Activated B cell treated with CpG ODN at 0.5 μM for 24 hours (primary cell): ENCODE results near the gene TUBA1B. TPM values are rescaled to one million over a fixed set of nuclear protein-coding genes. Genes with fewer than 3 reads are reported as not detected.

Source experiments
- ATAC-seq: fragments of 200-7000 bp; cut with Tn5 transposase; one replicate; pipeline ENCODE4 v1.10.0; 2021; ENCODE audit warnings: low read depth, mild to moderate bottlenecking, moderate library complexity
- CTCF ChIA-PET: fragments of 350-600 bp; sonication (Branson Sonifier 250); formaldehyde crosslinking; loops from one replicate; lab custom pipeline; 2021; ENCODE audit warnings: antibody characterized with exemption; lab: Charles Lee
- POLR2A ChIA-PET: fragments of 350-600 bp; sonication (Branson Sonifier 250); formaldehyde crosslinking; loops from one replicate; lab custom pipeline; 2021; ENCODE audit warnings: antibody characterized with exemption; lab: Charles Lee
- DNase-seq: peaks from one replicate; pipeline ENCODE4 v3.0.0; 2022
- H3K27ac Mint-ChIP-seq: one replicate; pipeline ENCODE4 v1.8.0; 2020; ENCODE audit warnings: mixed read lengths
- H3K27me3 Mint-ChIP-seq: one replicate; pipeline ENCODE4 v1.8.0; 2021; ENCODE audit warnings: mixed read lengths
- H3K36me3 Mint-ChIP-seq: one replicate; pipeline ENCODE4 v1.8.0; 2021; ENCODE audit warnings: low read depth, mixed read lengths
- H3K4me1 Mint-ChIP-seq: one replicate; pipeline ENCODE4 v1.8.0; 2021; ENCODE audit warnings: mixed read lengths
- H3K4me3 Mint-ChIP-seq: one replicate; pipeline ENCODE4 v1.8.0; 2020; ENCODE audit warnings: mild to moderate bottlenecking, mixed read lengths
- H3K9me3 Mint-ChIP-seq: one replicate; pipeline ENCODE4 v1.8.0; 2020; ENCODE audit warnings: mixed read lengths
- CTCF ChIP-seq: fragments of 200-600 bp; IDR thresholded peaks from one replicate; pipeline ENCODE4 v1.8.0; 2022; ENCODE audit warnings: antibody characterized with exemption, mild to moderate bottlenecking
- intact Hi-C: fragments of 100-400 bp; cut with micrococcal nuclease; formaldehyde crosslinking; loops from one replicate; pipeline ENCODE4 v1.15.1; 2024
- total RNA-seq: library from RNA; stranded (reverse); gene quantifications from 2 replicates; pipeline ENCODE4 v1.2.3, GENCODE V29; 2022

Gene TUBA1B
- total RNA-seq, 1 donor from 2014 or later = 916 TPM

DNA sequence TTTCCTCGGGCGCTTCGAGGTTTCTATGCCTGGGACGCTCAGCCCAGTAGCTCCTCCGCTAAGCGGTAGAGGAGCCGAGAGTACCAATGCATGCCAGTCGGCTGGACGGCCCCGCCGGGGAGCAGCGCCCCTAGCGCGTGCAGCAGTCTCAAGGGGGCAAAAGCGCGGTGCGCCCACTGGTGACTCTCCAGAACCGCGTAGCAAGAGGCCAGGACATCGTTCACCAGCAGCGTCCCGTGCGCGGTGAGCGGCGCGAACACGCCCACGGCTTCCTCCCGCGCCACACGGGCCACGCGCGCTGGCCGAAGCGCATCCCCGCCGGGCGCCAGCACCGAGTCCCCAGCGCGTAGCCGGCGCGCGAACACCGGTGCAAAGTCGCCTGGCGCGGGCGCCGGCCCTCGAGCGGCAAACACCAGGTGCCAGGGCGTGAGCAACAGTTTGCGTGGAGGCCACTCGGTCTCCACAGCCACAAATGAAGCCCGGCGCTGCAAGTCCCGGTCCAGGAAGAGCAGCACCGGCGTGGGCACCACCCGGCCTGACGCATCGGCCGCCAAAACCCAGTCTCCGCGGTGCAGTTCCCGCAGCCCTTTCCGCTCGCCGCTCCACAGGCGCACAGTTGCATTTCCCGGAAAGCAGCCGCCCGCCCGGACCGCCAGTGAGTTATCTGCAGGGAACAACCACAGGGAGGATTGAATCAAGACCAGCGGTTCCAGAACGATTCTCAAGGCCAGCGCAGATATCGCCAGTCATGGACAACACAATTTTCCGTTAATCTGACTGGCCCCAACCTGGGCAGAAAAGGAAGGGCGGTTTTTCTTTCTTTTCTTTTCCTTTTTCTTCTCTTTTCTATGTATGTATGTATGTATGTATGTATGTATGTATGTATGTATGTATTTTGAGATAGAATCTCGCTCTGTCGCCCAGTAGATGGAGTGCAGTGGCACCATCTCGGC, 41.1 kb downstream of the TUBA1B start:
- intact Hi-C loops = loop anchor here (2.0 to 5.0 kb wide), 3 partner anchors 99 to 253 kb away; partner anchors contain the start of gene TUBA1A
- Mint-ChIP-seq H3K27ac (no peak overlapping the region), H3K36me3 (no peaks in the 10 kb centered on the region), H3K4me3 (peak overlapping the region; percentile 75), H3K27me3 (peaks cover 54% of the 10 kb centered on the region), H3K4me1 (peaks cover 58% of the 10 kb centered on the region), H3K9me3 (no peaks in the 10 kb centered on the region)
- TF ChIP-seq CTCF = no peak
- ATAC-seq (no peak), DNase-seq (peak; percentile 48)
- ChIA-PET CTCF (interaction anchor here (1.0 to 6.5 kb wide), 7 partner anchors 8 to 145 kb away, joined by 3 to 79 read pairs (median 19); partner anchors contain the start of gene RHEBL1), POLR2A (interaction anchor here (0.5 to 5.0 kb wide), 6 partner anchors 20 to 172 kb away, joined by 4 to 44 read pairs (median 8); partner anchors contain the start of genes LMBR1L, RHEBL1, TUBA1A and TUBA1B)

DNA sequence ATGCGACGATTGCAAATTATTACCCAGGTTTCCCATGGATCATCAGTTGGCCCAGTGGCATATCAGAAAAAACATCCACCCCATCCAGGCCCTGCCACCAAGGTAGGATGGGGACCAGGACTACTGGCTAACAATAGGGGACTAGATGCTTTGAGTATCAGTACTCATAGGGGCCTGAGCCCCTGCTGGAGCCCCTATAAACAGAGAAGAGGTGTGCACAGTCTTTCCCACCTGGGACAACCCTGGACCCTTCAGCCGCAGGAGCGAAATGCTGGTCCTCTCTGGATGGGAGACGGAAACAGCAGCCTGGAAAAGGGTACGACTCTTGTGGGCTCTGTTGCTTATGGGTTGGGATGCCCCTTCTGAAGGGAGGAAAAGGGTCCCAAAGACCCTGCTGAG, 42.3 kb downstream of the TUBA1B start:
- DNase-seq = no peak
- POLR2A ChIA-PET = interaction anchor here (0.6 to 5.0 kb wide), 7 partner anchors 19 to 146 kb away, joined by 3 to 44 read pairs (median 9); partner anchors contain the start of genes LMBR1L, RHEBL1, TUBA1A and TUBA1B
- Mint-ChIP-seq H3K36me3 (no peaks in the 10 kb centered on the region), H3K27me3 (peaks cover 51% of the 10 kb centered on the region), H3K9me3 (no peaks in the 10 kb centered on the region), H3K27ac (no peak overlapping the region), H3K4me3 (no peak overlapping the region), H3K4me1 (peaks cover 47% of the 10 kb centered on the region)
- no peak for TF ChIP-seq CTCF
- intact Hi-C loops = loop anchor here (1.0 to 2.0 kb wide), 7 partner anchors 19 to 254 kb away; partner anchors contain the start of genes LMBR1L and TUBA1A
- no peak for ATAC-seq
- CTCF ChIA-PET = interaction anchor here (0.6 to 4.8 kb wide), 23 partner anchors 9 to 206 kb away, joined by 3 to 53 read pairs (median 7); partner anchors contain the start of genes DDN, LMBR1L, PRPH and RHEBL1

GRCh38 chr12:49088150-49088931, 42.9 kb downstream of the TUBA1B start:
- CTCF ChIA-PET = interaction anchor here (0.6 to 4.8 kb wide), 27 partner anchors 10 to 206 kb away, joined by 3 to 53 read pairs (median 6); partner anchors contain the start of genes DDN, FKBP11, LMBR1L and PRPH
- Mint-ChIP-seq H3K27ac (no peak overlapping the region), H3K36me3 (no peaks in the 10 kb centered on the region), H3K4me3 (peak overlapping the region; percentile 64), H3K27me3 (peaks cover 45% of the 10 kb centered on the region), H3K9me3 (no peaks in the 10 kb centered on the region), H3K4me1 (peaks cover 42% of the 10 kb centered on the region)
- ATAC-seq (peak; percentile 93), DNase-seq (peak; percentile 53)
- TF ChIP-seq CTCF = peak; percentile 35
- intact Hi-C loops = loop anchor here (1.0 to 2.0 kb wide), 7 partner anchors 18 to 254 kb away; partner anchors contain the start of genes LMBR1L and TUBA1A
- POLR2A ChIA-PET = interaction anchor here (0.8 to 5.0 kb wide), 9 partner anchors 9 to 147 kb away, joined by 3 to 44 read pairs (median 7); partner anchors contain the start of genes LMBR1L, RHEBL1, TUBA1A and TUBA1B

DNA sequence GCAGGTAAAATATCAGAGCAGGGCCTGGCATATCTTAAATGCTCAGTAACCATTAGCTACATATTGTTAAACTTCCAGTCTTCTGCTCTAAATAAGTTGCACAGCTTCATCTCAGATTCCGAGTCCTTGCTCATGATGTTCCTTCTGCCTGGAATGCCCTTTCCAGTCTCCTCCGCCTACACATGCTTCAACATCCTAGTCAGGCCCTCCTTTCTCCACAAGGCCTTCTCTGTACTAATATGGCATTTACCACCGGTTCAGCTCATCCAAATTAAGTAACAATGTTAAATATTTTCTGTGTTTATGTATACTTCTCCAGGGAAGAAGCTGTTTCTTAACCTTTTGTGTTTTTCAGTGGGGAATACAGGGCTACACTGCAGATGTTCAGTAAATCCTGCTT, 45.1 kb downstream of the TUBA1B start:
- Mint-ChIP-seq H3K4me3 (no peak overlapping the region), H3K9me3 (no peaks in the 10 kb centered on the region), H3K36me3 (no peaks in the 10 kb centered on the region), H3K27me3 (peaks cover 25% of the 10 kb centered on the region), H3K4me1 (peaks cover 26% of the 10 kb centered on the region), H3K27ac (no peak overlapping the region)
- no peak for TF ChIP-seq CTCF
- ChIA-PET POLR2A (interaction anchor here (0.6 to 5.0 kb wide), 2 partner anchors 27 to 45 kb away, joined by 5 to 44 read pairs; partner anchors contain the start of gene TUBA1B), CTCF (interaction anchor here (0.9 to 4.8 kb wide), 6 partner anchors 12 to 99 kb away, joined by 3 to 53 read pairs (median 20); partner anchors contain the start of genes RHEBL1 and TUBA1B)
- intact Hi-C loops = no loop called here
- ATAC-seq (no peak), DNase-seq (no peak)
